Stomach (tissue), 9 donors: ENCODE results near the gene BCL2L12. TPM values are rescaled to one million over a fixed set of nuclear protein-coding genes. Genes with fewer than 3 reads are reported as not detected.

ENCODE experiments used
- DNase-seq, 2 donors: peaks; one replicate each; pipeline versions ENCODE4 v3.0.0 to v3.0.0-alpha.2; 2013 to 2019
- H3K27ac ChIP-seq, 5 donors: fragments of 200-600 bp in 4 of 5; sonication (generic) in 4 of 5; one replicate each; pipeline ENCODE4 v1.5.1; 2013 to 2019; ENCODE audit warnings: mild to moderate bottlenecking in 1 of 5, moderate library complexity in 1 of 5
- H3K27me3 ChIP-seq, 3 donors: fragments of 200-600 bp; sonication (generic); one replicate each; pipeline ENCODE4 v1.5.1; 2017 to 2019; ENCODE audit warnings: mixed run types in 1 of 3
- H3K36me3 ChIP-seq, 4 donors: fragments of 200-600 bp; sonication (generic); 1 replicate in 3 of 4; 2 replicates in 1 of 4; pipeline ENCODE4 v1.5.1; 2016 to 2019
- H3K4me1 ChIP-seq, 4 donors: fragments of 200-600 bp; sonication (generic); one replicate each; pipeline ENCODE4 v1.5.1; 2016 to 2019
- H3K4me3 ChIP-seq, 4 donors: fragments of 200-600 bp; sonication (generic) in 3 of 4; one replicate each; pipeline ENCODE4 v1.5.1; 2016 to 2019; ENCODE audit warnings: mild to moderate bottlenecking in 1 of 4
- H3K9me3 ChIP-seq, 4 donors: fragments of 200-600 bp; sonication (generic); one replicate each; pipeline ENCODE4 v1.5.1; 2016 to 2019
- CTCF ChIP-seq, 7 experiments: fragments of 450-650 bp in 4 of 7; fragments of 200-600 bp in 3 of 7; sonication (generic) in 3 of 7; IDR thresholded peaks; one replicate each; pipeline ENCODE4 v1.5.1; 2016 to 2019; ENCODE audit warnings: antibody characterized with exemption in 7 of 7, control low read depth in 2 of 7, mild to moderate bottlenecking in 1 of 7
- EP300 ChIP-seq: sonication (generic); formaldehyde crosslinking; IDR thresholded peaks from one replicate; pipeline ENCODE4 v1.6.1; 2017; ENCODE audit warnings: antibody characterized with exemption
- POLR2A ChIP-seq, 4 donors: fragments of 450-650 bp; IDR thresholded peaks; one replicate each; pipeline ENCODE4 v1.6.1; 2016; ENCODE audit warnings: antibody characterized with exemption in 4 of 4, control low read depth in 2 of 4, mild to moderate bottlenecking in 1 of 4, moderate library complexity in 1 of 4
- POLR2AphosphoS5 ChIP-seq, 3 donors: sonication (generic); formaldehyde crosslinking; IDR thresholded peaks; one replicate each; pipeline ENCODE4 v1.6.1; 2016; ENCODE audit warnings: antibody characterized with exemption in 3 of 3
- WGBS, 5 donors: extraction: QIAGEN DNeasy Blood & Tissue Kit in 3 of 5; methylation state at CpG; one replicate each; pipeline versions ENCODE4 v1.1.5 to v1.1.7; 2013 to 2018; 5-methylcytosine and 5-hydroxymethylcytosine counted together
- intact Hi-C: fragments of 100-400 bp; cut with DNase I; formaldehyde crosslinking; loops from one replicate; pipeline ENCODE4 v1.15.1; 2023; ENCODE audit warnings: low total_unique reads
- polyA plus RNA-seq, 3 donors: library from polyadenylated mRNA; stranded (reverse); fragments of 200-250 nt; gene quantifications; one replicate each; pipeline ENCODE4 v1.2.3, GENCODE V29; 2013
- total RNA-seq, 5 donors: library from RNA; depleted of rRNA; stranded (reverse); fragments of >200 nt; gene quantifications; one replicate each; pipeline versions ENCODE4 v1.1.0 to v1.2.3, GENCODE V29; 2014 to 2016
- donor health status: healthy with polysubstance abuse.
- donor health status: Bipolar disorder and iron deficiency.
- donor health status: healthy.

The BCL2L12 gene
- total and polyA plus RNA-seq, 8 donors: 2.3 to 23.3 (median 9.4) TPM

- no peaks in the 10 kb centered on the region for H3K9me3 ChIP-seq
- H3K27ac ChIP-seq: no peak overlapping the region
- no peak for DNase-seq
- peaks cover 22 to 40% (median 26%) of the 10 kb centered on the region in 4 donors for H3K4me1 ChIP-seq
- H3K4me3 ChIP-seq: no peak overlapping the region
- 85 to 90% (median 90%) methylated on average over 13 of the region's 13 CpGs for WGBS, 5 donors
- intact Hi-C loops: no loop called here
- H3K36me3 ChIP-seq: peaks cover 59 to 87% (median 77%) of the 10 kb centered on the region in 4 donors
- no peak for TF ChIP-seq POLR2A (IDR thresholded peaks at IDR 0.05)
- no peak for TF ChIP-seq EP300
- no peak for TF ChIP-seq CTCF (IDR thresholded peaks at IDR 0.05)
- TF ChIP-seq POLR2AphosphoS5 (IDR thresholded peaks at IDR 0.05): no peak
- peaks cover 0 to 13% (median 5%) of the 10 kb centered on the region in 3 donors for H3K27me3 ChIP-seq
These were observed 19.3 kb downstream of the BCL2L12 start for GRCh38 chr19:49684983-49685553.

- no peaks in the 10 kb centered on the region for H3K9me3 ChIP-seq
- no peak overlapping the region for H3K4me3 ChIP-seq
- no peak overlapping the region for H3K27ac ChIP-seq
- H3K36me3 ChIP-seq: peaks cover 58 to 80% (median 77%) of the 10 kb centered on the region in 4 donors
- intact Hi-C loops: no loop called here
- WGBS, 5 donors: 74 to 81% (median 78%) methylated on average over 23 of the region's 23 CpGs
- peaks cover 0 to 22% (median 9%) of the 10 kb centered on the region in 3 donors for H3K27me3 ChIP-seq
- no peak for TF ChIP-seq POLR2A (IDR thresholded peaks at IDR 0.05)
- no peak for TF ChIP-seq POLR2AphosphoS5 (IDR thresholded peaks at IDR 0.05)
- no peak for TF ChIP-seq CTCF (IDR thresholded peaks at IDR 0.05)
- no peak for TF ChIP-seq EP300
- H3K4me1 ChIP-seq: peaks cover 22 to 40% (median 26%) of the 10 kb centered on the region in 4 donors
- DNase-seq: no peak
These were observed 20.2 kb downstream of the BCL2L12 start for GRCh38 chr19:49685845-49686332.

- Histone ChIP-seq H3K4me1 (peaks cover 25 to 40% (median 29%) of the 10 kb centered on the region in 4 donors), H3K27ac (peak overlapping the region in 1 of 5 donors; percentile 20), H3K36me3 (peaks cover 54 to 72% (median 70%) of the 10 kb centered on the region in 4 donors), H3K9me3 (no peaks in the 10 kb centered on the region), H3K27me3 (peaks cover 0 to 29% (median 15%) of the 10 kb centered on the region in 3 donors), H3K4me3 (no peak overlapping the region)
- TF ChIP-seq CTCF (IDR thresholded peaks at IDR 0.05) (no peak), POLR2A (IDR thresholded peaks at IDR 0.05) (no peak), POLR2AphosphoS5 (IDR thresholded peaks at IDR 0.05) (no peak), EP300 (no peak)
- intact Hi-C loops: no loop called here
- DNase-seq: no peak
- WGBS, 5 donors: 89 to 93% (median 91%) methylated on average over 18 to 27 of the region's 27 CpGs
These were observed 20.9 kb downstream of the BCL2L12 start for GRCh38 chr19:49686503-49687088.

DNA sequence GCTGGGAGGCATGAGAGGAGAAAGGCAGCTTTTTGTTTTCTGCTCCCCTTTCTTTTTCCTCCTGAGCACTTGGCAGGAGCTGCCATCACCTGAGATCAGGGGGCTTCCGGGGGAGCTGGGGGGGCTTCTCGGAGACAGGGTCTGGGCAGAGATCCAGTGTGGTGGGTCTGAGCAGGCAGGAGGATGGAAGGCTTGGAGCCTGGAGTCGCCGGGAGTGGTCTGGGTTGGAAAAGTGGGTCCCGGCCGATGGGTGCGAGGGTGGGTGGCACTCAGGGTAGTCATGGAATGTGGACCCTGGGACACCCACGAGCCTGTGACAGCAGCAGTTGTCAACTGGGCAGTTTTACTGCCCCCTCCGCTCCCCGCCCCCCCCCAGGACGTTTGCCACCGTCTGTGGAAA is 21.4 kb downstream of the BCL2L12 start:
- H3K27ac ChIP-seq: peak overlapping the region in 3 of 5 donors; percentile 20 to 58 (median 27)
- intact Hi-C loops: no loop called here
- peaks cover 48 to 67% (median 64%) of the 10 kb centered on the region in 4 donors for H3K36me3 ChIP-seq
- no peak overlapping the region for H3K4me3 ChIP-seq
- peaks cover 25 to 42% (median 29%) of the 10 kb centered on the region in 4 donors for H3K4me1 ChIP-seq
- peaks cover 0 to 34% (median 15%) of the 10 kb centered on the region in 3 donors for H3K27me3 ChIP-seq
- no peak for TF ChIP-seq POLR2A (IDR thresholded peaks at IDR 0.05)
- TF ChIP-seq CTCF (IDR thresholded peaks at IDR 0.05): no peak
- no peak for TF ChIP-seq EP300
- no peak for TF ChIP-seq POLR2AphosphoS5 (IDR thresholded peaks at IDR 0.05)
- 72 to 78% (median 75%) methylated on average over 6 to 12 of the region's 12 CpGs for WGBS, 5 donors
- DNase-seq: no peak
- H3K9me3 ChIP-seq: no peaks in the 10 kb centered on the region
